Measurements from ENCODE around the gene SMYD3. TPM values are rescaled to one million over a fixed set of nuclear protein-coding genes. Genes with fewer than 3 reads are reported as not detected.

Gene SMYD3
- total RNA-seq, 1 donor from 2014 or later, result 0.32 TPM

DNA sequence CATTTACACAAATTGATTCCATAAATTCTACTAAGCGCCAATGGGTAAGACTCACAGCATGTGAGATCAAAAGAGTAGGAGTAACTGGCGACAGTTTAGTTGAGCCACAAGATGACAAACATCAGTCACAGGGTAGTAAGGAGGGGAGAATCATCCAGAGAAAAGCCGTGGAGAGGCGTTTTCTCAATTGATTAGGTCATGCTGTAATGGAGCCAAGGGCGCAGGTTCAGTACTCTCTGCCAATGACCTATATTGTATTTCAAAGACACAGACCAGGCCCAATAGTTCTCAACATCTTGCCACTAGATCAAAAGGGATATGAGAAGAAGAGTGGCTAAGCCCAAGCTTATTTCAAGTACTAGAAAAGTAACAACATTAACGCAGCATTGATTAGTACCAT, 467.5 kb downstream of the SMYD3 start:
- Histone ChIP-seq H3K27me3 (no peaks in the 10 kb centered on the region), H3K27ac (no peak overlapping the region), H3K9me3 (no peaks in the 10 kb centered on the region), H3K4me3 (no peak overlapping the region), H3K36me3 (no peaks in the 10 kb centered on the region), H3K4me1 (no peaks in the 10 kb centered on the region)
- intact Hi-C loops (cut with DNase I), result no loop called here
- DNase-seq (ENCODE audit: low spot score in 2 of 2), result no peak
- TF ChIP-seq, protein P1, sequence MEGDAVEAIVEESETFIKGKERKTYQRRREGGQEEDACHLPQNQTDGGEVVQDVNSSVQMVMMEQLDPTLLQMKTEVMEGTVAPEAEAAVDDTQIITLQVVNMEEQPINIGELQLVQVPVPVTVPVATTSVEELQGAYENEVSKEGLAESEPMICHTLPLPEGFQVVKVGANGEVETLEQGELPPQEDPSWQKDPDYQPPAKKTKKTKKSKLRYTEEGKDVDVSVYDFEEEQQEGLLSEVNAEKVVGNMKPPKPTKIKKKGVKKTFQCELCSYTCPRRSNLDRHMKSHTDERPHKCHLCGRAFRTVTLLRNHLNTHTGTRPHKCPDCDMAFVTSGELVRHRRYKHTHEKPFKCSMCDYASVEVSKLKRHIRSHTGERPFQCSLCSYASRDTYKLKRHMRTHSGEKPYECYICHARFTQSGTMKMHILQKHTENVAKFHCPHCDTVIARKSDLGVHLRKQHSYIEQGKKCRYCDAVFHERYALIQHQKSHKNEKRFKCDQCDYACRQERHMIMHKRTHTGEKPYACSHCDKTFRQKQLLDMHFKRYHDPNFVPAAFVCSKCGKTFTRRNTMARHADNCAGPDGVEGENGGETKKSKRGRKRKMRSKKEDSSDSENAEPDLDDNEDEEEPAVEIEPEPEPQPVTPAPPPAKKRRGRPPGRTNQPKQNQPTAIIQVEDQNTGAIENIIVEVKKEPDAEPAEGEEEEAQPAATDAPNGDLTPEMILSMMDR (IDR thresholded peaks at IDR 0.05), result no peak

DNA sequence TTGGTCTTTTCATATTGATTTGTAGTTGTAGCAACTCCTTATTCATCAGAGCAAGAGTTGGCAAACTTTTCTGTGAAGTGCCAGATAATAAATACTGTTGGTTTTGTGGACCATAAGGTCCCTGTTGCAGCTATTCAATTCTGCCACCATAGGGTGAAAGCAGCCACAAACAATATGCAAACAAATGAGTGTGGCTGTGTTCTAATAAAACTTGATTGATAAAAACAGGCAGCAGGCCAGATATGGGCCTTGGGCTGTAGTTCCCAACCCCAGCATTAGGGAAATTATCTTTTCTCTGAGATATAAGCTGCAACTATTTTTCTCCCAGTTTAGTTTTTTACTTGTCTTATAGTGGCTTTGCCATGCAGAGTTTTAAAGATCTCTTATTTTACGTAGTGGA, 469.2 kb downstream of the SMYD3 start:
- H3K4me1 ChIP-seq, result no peaks in the 10 kb centered on the region
- no peak overlapping the region for H3K4me3 ChIP-seq
- DNase-seq (ENCODE audit: low spot score in 2 of 2), result no peak
- H3K9me3 ChIP-seq, result no peaks in the 10 kb centered on the region
- TF ChIP-seq, protein P1 (IDR thresholded peaks at IDR 0.05), result no peak
- intact Hi-C loops (cut with DNase I), result no loop called here
- no peak overlapping the region for H3K27ac ChIP-seq
- H3K27me3 ChIP-seq, result no peaks in the 10 kb centered on the region
- no peaks in the 10 kb centered on the region for H3K36me3 ChIP-seq

- TF ChIP-seq, protein P1 (IDR thresholded peaks at IDR 0.05), result no peak
- no peak overlapping the region for H3K4me3 ChIP-seq
- no peak for DNase-seq (ENCODE audit: low spot score in 2 of 2)
- no peaks in the 10 kb centered on the region for H3K9me3 ChIP-seq
- H3K27me3 ChIP-seq, result no peaks in the 10 kb centered on the region
- no peak overlapping the region for H3K27ac ChIP-seq
- intact Hi-C loops (cut with DNase I), result no loop called here
- no peaks in the 10 kb centered on the region for H3K36me3 ChIP-seq
- H3K4me1 ChIP-seq, result no peaks in the 10 kb centered on the region
Measured at GRCh38 chr1:246036175-246036574, 470.9 kb downstream of the SMYD3 start.

GRCh38 chr1:246035060-246035541, 472.0 kb downstream of the SMYD3 start:
- TF ChIP-seq, protein P1 (IDR thresholded peaks at IDR 0.05), result no peak
- DNase-seq (ENCODE audit: low spot score in 2 of 2), result no peak
- intact Hi-C loops (cut with DNase I), result no loop called here
- Histone ChIP-seq H3K27ac (no peak overlapping the region), H3K36me3 (no peaks in the 10 kb centered on the region), H3K27me3 (no peaks in the 10 kb centered on the region), H3K4me1 (no peaks in the 10 kb centered on the region), H3K9me3 (peaks cover 0 to 3% of the 10 kb centered on the region in 2 donors), H3K4me3 (no peak overlapping the region)

DNA sequence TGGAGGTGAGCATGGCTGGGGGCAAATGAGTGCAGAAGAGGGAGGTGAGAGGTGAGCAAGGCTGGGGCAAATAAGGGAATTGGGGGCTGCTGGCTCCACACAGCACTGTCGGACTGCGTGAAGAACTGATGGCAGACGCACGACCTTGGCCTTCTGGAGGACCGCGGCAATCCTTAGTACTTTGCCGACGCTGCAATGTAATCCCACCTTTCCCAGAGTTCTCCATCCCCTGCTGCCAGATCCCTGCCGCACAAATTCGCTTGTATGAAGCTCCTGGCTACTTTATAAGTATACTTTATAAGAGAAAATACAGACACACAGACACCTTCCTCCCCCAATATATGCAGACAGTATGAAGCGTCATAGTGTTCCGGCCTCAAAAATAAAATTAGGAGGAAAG, 472.4 kb downstream of the SMYD3 start:
- TF ChIP-seq, protein P1 (IDR thresholded peaks at IDR 0.05), result no peak
- H3K27me3 ChIP-seq, result no peaks in the 10 kb centered on the region
- no peak overlapping the region for H3K27ac ChIP-seq
- no peaks in the 10 kb centered on the region for H3K4me1 ChIP-seq
- H3K4me3 ChIP-seq, result no peak overlapping the region
- intact Hi-C loops (cut with DNase I), result no loop called here
- H3K36me3 ChIP-seq, result no peaks in the 10 kb centered on the region
- H3K9me3 ChIP-seq, result peaks cover 0 to 3% of the 10 kb centered on the region in 2 donors
- no peak for DNase-seq (ENCODE audit: low spot score in 2 of 2)

- H3K9me3 ChIP-seq, result peaks cover 0 to 3% of the 10 kb centered on the region in 2 donors
- H3K27me3 ChIP-seq, result no peaks in the 10 kb centered on the region
- no peaks in the 10 kb centered on the region for H3K4me1 ChIP-seq
- TF ChIP-seq, protein P1 (IDR thresholded peaks at IDR 0.05), result no peak
- intact Hi-C loops (cut with DNase I), result no loop called here
- no peak overlapping the region for H3K27ac ChIP-seq
- H3K4me3 ChIP-seq, result no peak overlapping the region
- no peak for DNase-seq (ENCODE audit: low spot score in 2 of 2)
- no peaks in the 10 kb centered on the region for H3K36me3 ChIP-seq
Measured at GRCh38 chr1:246032984-246033383, 474.1 kb downstream of the SMYD3 start.
